Esophagus muscularis mucosa (tissue), 3 donors: Measurements from ENCODE around the gene TOMT.

Experiments used
- POLR2AphosphoS5 ChIP-seq, 2 donors: sonication (generic); formaldehyde crosslinking; IDR thresholded peaks; one replicate each; pipeline ENCODE4 v1.6.1; 2017; ENCODE audit warnings: antibody characterized with exemption in 2 of 2
- TF ChIP-seq, protein P1 (sequence below), 3 experiments: fragments of 200-600 bp in 2 of 3; fragments of 450-650 bp in 1 of 3; sonication (generic) in 2 of 3; IDR thresholded peaks; one replicate each; pipeline ENCODE4 v1.5.1; 2017 to 2019; ENCODE audit warnings: antibody characterized with exemption in 3 of 3, mild to moderate bottlenecking in 2 of 3, moderate library complexity in 1 of 3

DNA sequence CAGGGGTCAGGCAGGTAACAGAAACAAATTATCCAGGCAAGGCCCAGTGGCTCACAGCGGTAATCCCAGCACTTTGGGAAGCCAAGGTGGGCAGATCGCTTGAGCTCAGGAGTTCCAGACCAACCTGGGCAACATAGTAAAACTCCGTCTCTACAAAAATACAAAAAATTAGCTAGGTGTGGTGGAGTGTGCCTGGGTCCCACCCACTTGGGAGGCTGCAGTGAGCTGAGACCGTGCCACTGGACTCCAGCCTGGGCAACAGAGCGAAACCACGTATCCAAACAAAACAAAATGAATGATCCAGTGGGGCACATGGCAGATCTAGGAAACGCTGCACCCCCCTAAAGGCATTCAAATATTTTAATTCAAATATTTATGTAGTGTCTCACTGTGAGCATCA lies 35.2 kb upstream of the TOMT start:
- TF ChIP-seq, protein P1, sequence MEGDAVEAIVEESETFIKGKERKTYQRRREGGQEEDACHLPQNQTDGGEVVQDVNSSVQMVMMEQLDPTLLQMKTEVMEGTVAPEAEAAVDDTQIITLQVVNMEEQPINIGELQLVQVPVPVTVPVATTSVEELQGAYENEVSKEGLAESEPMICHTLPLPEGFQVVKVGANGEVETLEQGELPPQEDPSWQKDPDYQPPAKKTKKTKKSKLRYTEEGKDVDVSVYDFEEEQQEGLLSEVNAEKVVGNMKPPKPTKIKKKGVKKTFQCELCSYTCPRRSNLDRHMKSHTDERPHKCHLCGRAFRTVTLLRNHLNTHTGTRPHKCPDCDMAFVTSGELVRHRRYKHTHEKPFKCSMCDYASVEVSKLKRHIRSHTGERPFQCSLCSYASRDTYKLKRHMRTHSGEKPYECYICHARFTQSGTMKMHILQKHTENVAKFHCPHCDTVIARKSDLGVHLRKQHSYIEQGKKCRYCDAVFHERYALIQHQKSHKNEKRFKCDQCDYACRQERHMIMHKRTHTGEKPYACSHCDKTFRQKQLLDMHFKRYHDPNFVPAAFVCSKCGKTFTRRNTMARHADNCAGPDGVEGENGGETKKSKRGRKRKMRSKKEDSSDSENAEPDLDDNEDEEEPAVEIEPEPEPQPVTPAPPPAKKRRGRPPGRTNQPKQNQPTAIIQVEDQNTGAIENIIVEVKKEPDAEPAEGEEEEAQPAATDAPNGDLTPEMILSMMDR (IDR thresholded peaks at IDR 0.05): no peak
- TF ChIP-seq POLR2AphosphoS5 (IDR thresholded peaks at IDR 0.05): no peak
